ENCODE data around the gene PXN. TPM values are rescaled to one million over a fixed set of nuclear protein-coding genes. Genes with fewer than 3 reads are reported as not detected.
A peak's percentile ranks its signal among the peaks of the same experiment; 100 is the strongest.

PXN gene
- polyA plus RNA-seq, 1 donor from 2014 or later = 5.9 TPM

DNA sequence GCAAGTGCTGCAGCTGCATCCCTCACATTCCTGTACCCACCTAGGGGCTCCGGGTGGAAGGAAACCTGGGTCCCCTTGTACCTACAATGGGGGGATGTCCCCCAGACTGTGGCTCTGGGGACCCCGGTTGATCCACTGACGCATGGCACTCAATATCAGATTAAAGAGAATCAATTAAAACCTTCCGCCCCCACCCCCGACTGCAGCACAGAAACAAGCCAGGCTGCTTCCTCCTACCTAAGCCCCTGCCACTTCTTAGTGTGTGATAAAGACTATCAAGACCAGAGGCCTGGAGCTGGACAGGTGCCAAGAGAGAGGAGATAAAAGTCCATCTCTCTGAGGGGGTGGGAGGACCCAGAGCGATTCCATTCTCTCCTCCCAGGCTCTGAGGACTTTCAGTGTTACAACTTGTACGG, 36.5 kb downstream of the PXN start:
- TF ChIP-seq EZH2 (IDR thresholded peaks at IDR 0.05; ENCODE audit: borderline replicate concordance, insufficient read depth, low read length, poor library complexity, severe bottlenecking) (no peak), RAD21 (conservative IDR thresholded peaks at IDR 0.05) (no peak)
- TF ChIP-seq, protein P1, sequence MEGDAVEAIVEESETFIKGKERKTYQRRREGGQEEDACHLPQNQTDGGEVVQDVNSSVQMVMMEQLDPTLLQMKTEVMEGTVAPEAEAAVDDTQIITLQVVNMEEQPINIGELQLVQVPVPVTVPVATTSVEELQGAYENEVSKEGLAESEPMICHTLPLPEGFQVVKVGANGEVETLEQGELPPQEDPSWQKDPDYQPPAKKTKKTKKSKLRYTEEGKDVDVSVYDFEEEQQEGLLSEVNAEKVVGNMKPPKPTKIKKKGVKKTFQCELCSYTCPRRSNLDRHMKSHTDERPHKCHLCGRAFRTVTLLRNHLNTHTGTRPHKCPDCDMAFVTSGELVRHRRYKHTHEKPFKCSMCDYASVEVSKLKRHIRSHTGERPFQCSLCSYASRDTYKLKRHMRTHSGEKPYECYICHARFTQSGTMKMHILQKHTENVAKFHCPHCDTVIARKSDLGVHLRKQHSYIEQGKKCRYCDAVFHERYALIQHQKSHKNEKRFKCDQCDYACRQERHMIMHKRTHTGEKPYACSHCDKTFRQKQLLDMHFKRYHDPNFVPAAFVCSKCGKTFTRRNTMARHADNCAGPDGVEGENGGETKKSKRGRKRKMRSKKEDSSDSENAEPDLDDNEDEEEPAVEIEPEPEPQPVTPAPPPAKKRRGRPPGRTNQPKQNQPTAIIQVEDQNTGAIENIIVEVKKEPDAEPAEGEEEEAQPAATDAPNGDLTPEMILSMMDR (IDR thresholded peaks at IDR 0.05; ENCODE audit: poor library complexity, severe bottlenecking) = no peak
- H2AFZ ChIP-seq (ENCODE audit: low read depth, low read length) = no peak overlapping the region
- H3K9ac ChIP-seq (ENCODE audit: low read length) = peak overlapping the region; percentile 43
- no peaks in the 10 kb centered on the region for H3K27me3 ChIP-seq (ENCODE audit: insufficient read depth, low read depth, low read length)
- no peaks in the 10 kb centered on the region for H3K9me3 ChIP-seq (ENCODE audit: low read length)
- no peaks in the 10 kb centered on the region for H3K36me3 ChIP-seq (ENCODE audit: insufficient read depth, low read length)
- peak overlapping the region; percentile 54 for H3K4me3 ChIP-seq (ENCODE audit: low read length)
- no peak overlapping the region for H3K4me2 ChIP-seq (ENCODE audit: low read length)
- H3K9me2 ChIP-seq (ENCODE audit: insufficient read depth, low read length) = no peaks in the 10 kb centered on the region
- no peak overlapping the region for H3K27ac ChIP-seq (ENCODE audit: low read length)
- no peaks in the 10 kb centered on the region for H4K20me1 ChIP-seq (ENCODE audit: insufficient read depth)
- no peaks in the 10 kb centered on the region for H3F3A ChIP-seq (ENCODE audit: insufficient read depth, low read length, poor library complexity, severe bottlenecking)
- H3K79me2 ChIP-seq (replicated peaks; ENCODE audit: insufficient read depth, low read length) = no peaks in the 10 kb centered on the region

DNA sequence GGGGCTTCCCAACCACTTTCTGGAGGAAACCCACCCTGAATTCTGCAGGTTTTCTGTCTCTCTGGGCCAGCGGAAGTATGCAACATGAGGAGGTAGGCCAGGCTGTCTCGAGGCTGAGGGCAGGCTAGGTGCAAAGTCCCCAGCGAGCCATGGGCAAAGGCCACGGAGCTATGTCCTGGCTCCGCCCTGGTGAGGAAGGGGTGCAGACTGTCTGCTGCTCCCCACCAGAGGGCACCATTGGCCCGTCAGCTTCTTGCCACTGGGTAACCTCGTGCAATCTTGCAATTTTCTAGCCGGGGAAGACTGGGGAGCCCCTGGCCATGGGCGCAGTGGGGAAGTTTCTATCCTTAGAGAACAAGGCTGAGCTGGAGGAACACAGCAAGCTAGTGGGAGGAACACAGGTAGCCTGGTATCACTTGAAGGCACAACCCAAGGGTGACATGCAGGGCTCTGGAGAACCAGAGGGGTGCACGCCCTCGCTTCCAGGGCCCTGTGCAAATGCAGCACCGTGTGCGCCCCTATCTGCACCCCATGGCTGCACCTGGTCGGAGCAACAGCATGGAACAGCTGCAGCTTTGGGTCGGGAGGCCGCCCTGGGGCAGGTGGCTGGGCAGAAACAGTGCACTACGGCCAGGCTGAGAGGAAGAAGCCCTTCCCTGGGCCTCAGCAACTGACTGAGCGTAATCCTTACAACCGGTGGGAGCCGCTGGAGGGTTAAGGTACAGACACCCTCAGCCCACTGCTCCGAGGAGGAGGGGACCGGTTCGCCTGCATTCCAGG, 37.0 kb downstream of the PXN start:
- no peaks in the 10 kb centered on the region for H3K36me3 ChIP-seq (ENCODE audit: insufficient read depth, low read length)
- no peaks in the 10 kb centered on the region for H3K9me2 ChIP-seq (ENCODE audit: insufficient read depth, low read length)
- no peaks in the 10 kb centered on the region for H3K79me2 ChIP-seq (replicated peaks; ENCODE audit: insufficient read depth, low read length)
- peak overlapping the region; percentile 43 for H3K9ac ChIP-seq (ENCODE audit: low read length)
- H2AFZ ChIP-seq (ENCODE audit: low read depth, low read length) = no peak overlapping the region
- peak overlapping the region; percentile 35 for H3K27ac ChIP-seq (ENCODE audit: low read length)
- H4K20me1 ChIP-seq (ENCODE audit: insufficient read depth) = no peaks in the 10 kb centered on the region
- peak overlapping the region; percentile 54 for H3K4me3 ChIP-seq (ENCODE audit: low read length)
- H3K9me3 ChIP-seq (ENCODE audit: low read length) = no peaks in the 10 kb centered on the region
- no peak for TF ChIP-seq EZH2 (IDR thresholded peaks at IDR 0.05; ENCODE audit: borderline replicate concordance, insufficient read depth, low read length, poor library complexity, severe bottlenecking)
- TF ChIP-seq POLR2AphosphoS5 (IDR thresholded peaks at IDR 0.05) = no peak
- TF ChIP-seq SMC3 (conservative IDR thresholded peaks at IDR 0.05; ENCODE audit: poor library complexity) = peak; percentile 96
- no peak for TF ChIP-seq EP300 (conservative IDR thresholded peaks at IDR 0.05; ENCODE audit: poor library complexity, severe bottlenecking)
- peak; percentile 94 for TF ChIP-seq RAD21 (conservative IDR thresholded peaks at IDR 0.05)
- TF ChIP-seq MXI1 (conservative IDR thresholded peaks at IDR 0.05; ENCODE audit: poor library complexity, severe bottlenecking) = peak; percentile 69
- TF ChIP-seq, protein P1 (IDR thresholded peaks at IDR 0.05; ENCODE audit: poor library complexity, severe bottlenecking) = peak; percentile 94
- TF ChIP-seq TAF1 (IDR thresholded peaks at IDR 0.05; ENCODE audit: low read depth) = no peak
- TF ChIP-seq, protein P2, sequence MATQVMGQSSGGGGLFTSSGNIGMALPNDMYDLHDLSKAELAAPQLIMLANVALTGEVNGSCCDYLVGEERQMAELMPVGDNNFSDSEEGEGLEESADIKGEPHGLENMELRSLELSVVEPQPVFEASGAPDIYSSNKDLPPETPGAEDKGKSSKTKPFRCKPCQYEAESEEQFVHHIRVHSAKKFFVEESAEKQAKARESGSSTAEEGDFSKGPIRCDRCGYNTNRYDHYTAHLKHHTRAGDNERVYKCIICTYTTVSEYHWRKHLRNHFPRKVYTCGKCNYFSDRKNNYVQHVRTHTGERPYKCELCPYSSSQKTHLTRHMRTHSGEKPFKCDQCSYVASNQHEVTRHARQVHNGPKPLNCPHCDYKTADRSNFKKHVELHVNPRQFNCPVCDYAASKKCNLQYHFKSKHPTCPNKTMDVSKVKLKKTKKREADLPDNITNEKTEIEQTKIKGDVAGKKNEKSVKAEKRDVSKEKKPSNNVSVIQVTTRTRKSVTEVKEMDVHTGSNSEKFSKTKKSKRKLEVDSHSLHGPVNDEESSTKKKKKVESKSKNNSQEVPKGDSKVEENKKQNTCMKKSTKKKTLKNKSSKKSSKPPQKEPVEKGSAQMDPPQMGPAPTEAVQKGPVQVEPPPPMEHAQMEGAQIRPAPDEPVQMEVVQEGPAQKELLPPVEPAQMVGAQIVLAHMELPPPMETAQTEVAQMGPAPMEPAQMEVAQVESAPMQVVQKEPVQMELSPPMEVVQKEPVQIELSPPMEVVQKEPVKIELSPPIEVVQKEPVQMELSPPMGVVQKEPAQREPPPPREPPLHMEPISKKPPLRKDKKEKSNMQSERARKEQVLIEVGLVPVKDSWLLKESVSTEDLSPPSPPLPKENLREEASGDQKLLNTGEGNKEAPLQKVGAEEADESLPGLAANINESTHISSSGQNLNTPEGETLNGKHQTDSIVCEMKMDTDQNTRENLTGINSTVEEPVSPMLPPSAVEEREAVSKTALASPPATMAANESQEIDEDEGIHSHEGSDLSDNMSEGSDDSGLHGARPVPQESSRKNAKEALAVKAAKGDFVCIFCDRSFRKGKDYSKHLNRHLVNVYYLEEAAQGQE (IDR thresholded peaks at IDR 0.05; ENCODE audit: borderline replicate concordance) = no peak
- H3K27me3 ChIP-seq (ENCODE audit: insufficient read depth, low read depth, low read length) = no peaks in the 10 kb centered on the region
- H3F3A ChIP-seq (ENCODE audit: insufficient read depth, low read length, poor library complexity, severe bottlenecking) = no peaks in the 10 kb centered on the region
- no peak overlapping the region for H3K4me2 ChIP-seq (ENCODE audit: low read length)
